Effector memory CD4-positive, alpha-beta T cell (primary cell): ENCODE data around the gene TCL1B.

Experiments used
- DNase-seq, 3 donors: peaks; one replicate each; pipeline ENCODE4 v3.0.0-alpha.2; 2020
- H3K27ac ChIP-seq: 2 replicates; pipeline ENCODE4 v1.7.0; 2013; ENCODE audit warnings: mild to moderate bottlenecking, low read length, moderate library complexity; ENCODE audit not compliant: insufficient read depth, poor library complexity, severe bottlenecking
- H3K27me3 ChIP-seq: replicated peaks from 2 replicates; pipeline ENCODE4 v1.7.0; 2013; ENCODE audit warnings: mild to moderate bottlenecking, low read length; ENCODE audit not compliant: insufficient read depth, control insufficient read depth, poor library complexity, severe bottlenecking
- H3K36me3 ChIP-seq: 2 replicates; pipeline ENCODE4 v1.7.0; 2013; ENCODE audit warnings: mild to moderate bottlenecking, low read length, moderate library complexity; ENCODE audit not compliant: control insufficient read depth, insufficient read depth
- H3K4me1 ChIP-seq: 2 replicates; pipeline ENCODE4 v1.7.0; 2013; ENCODE audit warnings: low read length, mild to moderate bottlenecking; ENCODE audit not compliant: control insufficient read depth, insufficient read depth, poor library complexity, severe bottlenecking
- H3K4me3 ChIP-seq: 2 replicates; pipeline ENCODE4 v1.7.0; 2013; ENCODE audit warnings: low read length, low read depth, mild to moderate bottlenecking; ENCODE audit not compliant: insufficient read depth, poor library complexity, severe bottlenecking
- H3K9me3 ChIP-seq: 2 replicates; pipeline ENCODE4 v1.7.0; 2013; ENCODE audit warnings: mild to moderate bottlenecking, low read length, moderate library complexity; ENCODE audit not compliant: control insufficient read depth

The TCL1B gene

GRCh38 chr14:95683793-95684192 lies 2.4 kb upstream of the TCL1B start:
- Histone ChIP-seq H3K36me3 (no peaks in the 10 kb centered on the region), H3K27me3 (no peaks in the 10 kb centered on the region), H3K4me1 (no peaks in the 10 kb centered on the region), H3K27ac (no peak overlapping the region), H3K9me3 (no peaks in the 10 kb centered on the region), H3K4me3 (no peak overlapping the region)
- peak in 1 of 3 donors; percentile 11 for DNase-seq

GRCh38 chr14:95686935-95687334 lies 709 bp downstream of the TCL1B start:
- Histone ChIP-seq H3K4me1 (no peaks in the 10 kb centered on the region), H3K36me3 (no peaks in the 10 kb centered on the region), H3K9me3 (no peaks in the 10 kb centered on the region), H3K27ac (no peak overlapping the region), H3K4me3 (no peak overlapping the region), H3K27me3 (no peaks in the 10 kb centered on the region)
- DNase-seq, result no peak

- Histone ChIP-seq H3K27ac (no peak overlapping the region), H3K4me3 (no peak overlapping the region), H3K36me3 (no peaks in the 10 kb centered on the region), H3K9me3 (no peaks in the 10 kb centered on the region), H3K4me1 (no peaks in the 10 kb centered on the region), H3K27me3 (no peaks in the 10 kb centered on the region)
- DNase-seq, result no peak
Observed at GRCh38 chr14:95689441-95689840, 3.2 kb downstream of the TCL1B start.

GRCh38 chr14:95690815-95691214 lies 4.6 kb downstream of the TCL1B start:
- no peak for DNase-seq
- H3K4me1 ChIP-seq, result no peaks in the 10 kb centered on the region
- H3K27me3 ChIP-seq, result no peaks in the 10 kb centered on the region
- H3K27ac ChIP-seq, result no peak overlapping the region
- no peaks in the 10 kb centered on the region for H3K9me3 ChIP-seq
- no peaks in the 10 kb centered on the region for H3K36me3 ChIP-seq
- H3K4me3 ChIP-seq, result no peak overlapping the region

- H3K27me3 ChIP-seq, result no peaks in the 10 kb centered on the region
- DNase-seq, result no peak
- H3K27ac ChIP-seq, result no peak overlapping the region
- H3K9me3 ChIP-seq, result no peaks in the 10 kb centered on the region
- no peak overlapping the region for H3K4me3 ChIP-seq
- no peaks in the 10 kb centered on the region for H3K36me3 ChIP-seq
- no peaks in the 10 kb centered on the region for H3K4me1 ChIP-seq
Observed at GRCh38 chr14:95691591-95691990, 5.4 kb downstream of the TCL1B start.

GRCh38 chr14:95692109-95692508 lies 5.9 kb downstream of the TCL1B start:
- DNase-seq, result no peak
- Histone ChIP-seq H3K27me3 (no peaks in the 10 kb centered on the region), H3K9me3 (no peaks in the 10 kb centered on the region), H3K4me1 (no peaks in the 10 kb centered on the region), H3K4me3 (no peak overlapping the region), H3K27ac (no peak overlapping the region), H3K36me3 (no peaks in the 10 kb centered on the region)

GRCh38 chr14:95695051-95695450 lies 8.8 kb downstream of the TCL1B start:
- no peaks in the 10 kb centered on the region for H3K36me3 ChIP-seq
- H3K27ac ChIP-seq, result no peak overlapping the region
- no peaks in the 10 kb centered on the region for H3K9me3 ChIP-seq
- no peaks in the 10 kb centered on the region for H3K27me3 ChIP-seq
- no peak overlapping the region for H3K4me3 ChIP-seq
- H3K4me1 ChIP-seq, result no peaks in the 10 kb centered on the region
- no peak for DNase-seq

- no peaks in the 10 kb centered on the region for H3K36me3 ChIP-seq
- H3K27me3 ChIP-seq, result no peaks in the 10 kb centered on the region
- H3K4me1 ChIP-seq, result no peaks in the 10 kb centered on the region
- DNase-seq, result no peak
- no peak overlapping the region for H3K27ac ChIP-seq
- H3K9me3 ChIP-seq, result no peaks in the 10 kb centered on the region
- H3K4me3 ChIP-seq, result no peak overlapping the region
Observed at GRCh38 chr14:95695913-95696312, 9.7 kb downstream of the TCL1B start.

- no peak overlapping the region for H3K4me3 ChIP-seq
- no peak overlapping the region for H3K27ac ChIP-seq
- H3K36me3 ChIP-seq, result no peaks in the 10 kb centered on the region
- DNase-seq, result no peak
- no peaks in the 10 kb centered on the region for H3K9me3 ChIP-seq
- no peaks in the 10 kb centered on the region for H3K27me3 ChIP-seq
- H3K4me1 ChIP-seq, result no peaks in the 10 kb centered on the region
Observed at GRCh38 chr14:95696741-95697140, 10.5 kb downstream of the TCL1B start.

GRCh38 chr14:95697764-95698163 lies 11.5 kb downstream of the TCL1B start:
- no peak for DNase-seq
- H3K9me3 ChIP-seq, result no peaks in the 10 kb centered on the region
- no peak overlapping the region for H3K27ac ChIP-seq
- no peaks in the 10 kb centered on the region for H3K4me1 ChIP-seq
- no peaks in the 10 kb centered on the region for H3K27me3 ChIP-seq
- no peaks in the 10 kb centered on the region for H3K36me3 ChIP-seq
- H3K4me3 ChIP-seq, result no peak overlapping the region

- H3K4me3 ChIP-seq, result no peak overlapping the region
Observed at GRCh38 chr14:95698287-95698686, 12.1 kb downstream of the TCL1B start.

More at GRCh38 chr14:95698287-95698686, 12.1 kb downstream of the TCL1B start:
- Histone ChIP-seq H3K4me1 (no peaks in the 10 kb centered on the region), H3K9me3 (no peaks in the 10 kb centered on the region), H3K27me3 (no peaks in the 10 kb centered on the region), H3K27ac (no peak overlapping the region), H3K36me3 (no peaks in the 10 kb centered on the region)
- no peak for DNase-seq
